Activated T-helper 2 cell treated with anti-CD3 and anti-CD28 coated beads, Interferon-gamma antibody, Interleukin-2, Interleukin-4, amounts not matched to agents 10 μg/mL and 5 μg/mL and 100 μg/mL, durations not matched to agents 14 hours and 24 hours and 36 hours (primary cell): Measurements from ENCODE around the gene MT4. TPM values are rescaled to one million over a fixed set of nuclear protein-coding genes. Genes with fewer than 3 reads are reported as not detected.
A peak's percentile ranks its signal among the peaks of the same experiment; 100 is the strongest.

Source experiments
- DNase-seq: peaks from one replicate; pipeline ENCODE4 v3.0.0; 2021; ENCODE audit warnings: low spot score
- H3K27ac Mint-ChIP-seq: one replicate; pipeline ENCODE4 v1.8.0; 2021; ENCODE audit warnings: mixed read lengths
- H3K27me3 Mint-ChIP-seq: one replicate; pipeline ENCODE4 v1.8.0; 2021; ENCODE audit warnings: low read depth, mixed read lengths
- H3K36me3 Mint-ChIP-seq: one replicate; pipeline ENCODE4 v1.8.0; 2021; ENCODE audit warnings: low read depth, mixed read lengths
- H3K4me1 Mint-ChIP-seq: one replicate; pipeline ENCODE4 v1.8.0; 2021; ENCODE audit warnings: low read depth, mixed read lengths
- H3K4me3 Mint-ChIP-seq: one replicate; pipeline ENCODE4 v1.8.0; 2021; ENCODE audit warnings: low read depth, mild to moderate bottlenecking, moderate library complexity, mixed read lengths
- H3K9me3 Mint-ChIP-seq: one replicate; pipeline ENCODE4 v1.8.0; 2021; ENCODE audit warnings: mixed read lengths
- intact Hi-C: fragments of 100-400 bp; cut with micrococcal nuclease; formaldehyde crosslinking; loops from one replicate; pipeline ENCODE4 v1.15.1; 2023
- total RNA-seq: library from RNA; stranded (reverse); gene quantifications from 2 replicates; pipeline ENCODE4 v1.2.3, GENCODE V29; 2022

The MT4 gene
- not detected in 2 replicates for total RNA-seq

DNA sequence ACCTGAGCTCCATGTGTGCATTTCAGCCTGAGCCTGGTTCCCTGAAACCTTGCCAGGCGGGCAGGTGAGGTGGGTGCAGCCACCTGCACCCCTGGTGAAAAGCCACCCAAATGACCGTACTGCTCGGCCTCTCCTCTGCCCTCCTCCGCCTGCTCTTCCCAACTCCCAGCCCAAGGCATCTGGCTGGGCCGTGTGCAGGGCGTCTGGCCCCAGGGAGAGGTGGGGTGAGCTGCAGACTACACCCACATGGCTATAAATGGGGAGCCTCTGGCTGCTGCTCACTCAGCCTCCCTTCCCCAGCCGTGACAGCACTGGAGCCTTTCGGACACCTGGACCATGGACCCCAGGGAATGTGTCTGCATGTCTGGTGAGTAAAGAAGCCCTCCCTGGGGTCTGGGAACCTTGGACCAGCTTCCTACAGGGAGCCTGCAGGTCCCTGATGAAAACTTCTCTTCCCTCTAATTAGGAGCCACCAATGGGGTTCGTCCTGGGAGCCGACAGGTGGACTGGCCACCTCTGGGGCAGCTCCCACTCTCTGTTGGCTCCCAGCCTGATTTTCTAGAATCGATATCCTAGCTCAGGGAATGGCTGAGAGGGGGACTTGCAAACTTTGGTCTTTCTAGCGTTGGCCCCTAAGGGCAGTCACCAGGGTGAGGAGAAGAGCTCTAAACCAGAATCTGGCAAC is at the start of gene MT4:
Gene MT4 (plus strand): TSS at position 281 of the 685 bp plus-strand sequence. CDS start 56 bp downstream, at position 337.
- intact Hi-C loops = no loop called here
- Mint-ChIP-seq H3K36me3 (no peaks in the 10 kb centered on the region), H3K27me3 (peaks cover 19% of the 10 kb centered on the region), H3K4me3 (no peak within 1 kb of the TSS), H3K27ac (no peak within 1 kb of the TSS), H3K4me1 (peaks cover 2% of the 10 kb centered on the region), H3K9me3 (no peaks in the 10 kb centered on the region)
- no peak for DNase-seq

DNA sequence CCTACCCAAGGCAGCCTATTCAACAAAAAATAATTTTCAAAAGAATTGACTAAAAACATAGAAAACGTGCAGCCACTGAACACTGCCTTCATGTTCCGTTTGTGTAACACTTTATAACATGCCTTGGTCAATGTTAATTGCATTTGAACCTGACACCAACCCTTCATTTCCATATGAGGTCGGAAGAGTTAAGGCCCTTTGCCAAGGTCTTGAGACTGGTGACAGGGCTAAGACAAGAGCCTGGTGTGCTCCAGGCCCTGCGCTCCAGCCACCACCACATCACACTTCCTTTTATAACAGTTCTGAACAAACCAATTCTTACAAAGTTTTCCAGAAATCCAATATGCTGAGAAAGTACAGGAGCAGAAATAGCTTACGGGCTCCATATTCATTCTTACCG is 49.2 kb upstream of the MT4 start:
- DNase-seq = no peak
- no peaks in the 10 kb centered on the region for H3K9me3 Mint-ChIP-seq
- H3K27me3 Mint-ChIP-seq = no peaks in the 10 kb centered on the region
- peaks cover 7% of the 10 kb centered on the region for H3K4me1 Mint-ChIP-seq
- H3K27ac Mint-ChIP-seq = no peak overlapping the region
- no peak overlapping the region for H3K4me3 Mint-ChIP-seq
- intact Hi-C loops = loop anchor here (2.0 kb wide), 1 partner anchor 187 kb away; no protein-coding TSS in a partner anchor
- peaks cover 3% of the 10 kb centered on the region for H3K36me3 Mint-ChIP-seq

DNA sequence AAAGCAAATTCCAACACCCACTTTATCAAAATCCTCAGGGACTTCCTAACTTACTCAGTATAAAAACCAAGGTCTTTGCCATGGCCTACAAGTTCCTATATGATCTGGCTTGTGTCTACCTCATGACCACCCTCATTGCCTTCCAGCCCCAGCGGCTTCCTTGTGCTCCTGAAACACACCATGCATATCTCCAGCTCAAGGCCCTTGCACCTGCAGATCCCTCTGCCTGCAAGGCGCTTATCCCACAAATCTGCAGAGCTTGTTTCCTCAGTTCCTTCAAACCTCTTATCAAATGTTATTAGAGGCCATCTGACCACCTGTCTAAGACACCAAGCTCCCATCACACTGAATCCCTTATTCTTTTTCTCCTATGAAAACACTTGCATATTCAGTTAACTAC is 47.7 kb upstream of the MT4 start:
- Mint-ChIP-seq H3K4me3 (no peak overlapping the region), H3K36me3 (no peaks in the 10 kb centered on the region), H3K27ac (no peak overlapping the region), H3K4me1 (peaks cover 8% of the 10 kb centered on the region), H3K27me3 (no peaks in the 10 kb centered on the region), H3K9me3 (no peaks in the 10 kb centered on the region)
- intact Hi-C loops = no loop called here
- DNase-seq = no peak

DNA sequence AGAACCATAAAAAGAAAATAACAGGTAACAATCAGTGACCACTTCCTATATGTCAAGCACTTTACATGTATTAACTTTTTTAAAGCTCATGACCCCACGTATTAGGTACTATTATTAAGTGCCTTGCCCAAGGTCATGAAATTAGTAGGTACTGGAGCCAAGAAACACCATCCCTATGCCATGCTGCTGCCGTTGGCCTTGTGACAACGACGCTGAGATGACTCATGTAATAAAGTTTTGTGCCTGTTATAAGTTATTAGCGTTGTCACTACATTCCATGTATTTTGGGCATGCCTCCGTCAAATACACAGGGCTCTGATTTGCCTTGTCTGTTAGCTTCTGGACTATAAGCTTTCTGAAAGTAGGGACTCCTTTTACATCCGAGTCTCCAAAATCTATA is 46.4 kb upstream of the MT4 start:
- peaks cover 8% of the 10 kb centered on the region for H3K4me1 Mint-ChIP-seq
- no peaks in the 10 kb centered on the region for H3K36me3 Mint-ChIP-seq
- no peaks in the 10 kb centered on the region for H3K27me3 Mint-ChIP-seq
- H3K4me3 Mint-ChIP-seq = peak overlapping the region; percentile 79
- no peak for DNase-seq
- H3K9me3 Mint-ChIP-seq = no peaks in the 10 kb centered on the region
- intact Hi-C loops = no loop called here
- H3K27ac Mint-ChIP-seq = no peak overlapping the region

DNA sequence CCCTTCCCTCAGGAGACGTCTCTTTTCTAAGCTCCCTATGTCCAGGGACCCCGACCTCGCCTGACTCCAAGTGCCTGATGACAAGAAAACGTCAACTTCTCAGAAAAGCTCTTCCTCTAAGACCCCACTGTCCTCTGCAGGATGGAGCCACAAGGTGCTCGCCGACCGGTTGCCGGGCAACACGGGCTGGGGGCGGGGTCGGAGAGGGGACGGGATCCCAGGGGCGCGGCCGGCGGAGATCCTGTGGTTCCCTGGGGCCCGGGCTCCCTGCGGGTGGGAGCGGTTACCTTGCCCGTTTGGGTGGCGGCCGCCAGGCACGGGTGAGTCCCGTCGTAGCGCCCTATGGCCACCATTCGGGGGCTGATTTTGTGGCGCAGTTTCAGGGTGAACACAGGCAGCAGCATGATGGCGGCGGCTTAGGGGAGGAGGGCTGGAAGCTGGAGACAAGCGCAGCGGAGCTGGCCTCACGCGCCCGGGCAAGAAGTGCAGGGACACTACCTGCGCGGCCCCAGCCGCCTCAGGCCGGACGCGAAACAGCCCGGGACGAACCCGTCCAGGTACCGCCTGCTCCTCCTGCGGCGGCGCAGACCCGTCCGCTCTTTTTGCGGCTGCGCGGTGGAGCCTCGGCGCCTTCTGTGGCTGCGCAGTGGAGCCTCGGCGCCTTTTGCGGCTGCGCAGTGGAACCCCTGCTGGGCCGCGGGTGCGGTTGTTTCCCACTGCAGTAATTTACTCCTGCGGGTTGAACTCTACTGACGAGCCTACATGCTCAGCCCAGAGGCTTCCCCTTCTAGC is 45.2 kb upstream of the MT4 start, which contains the start of gene BBS2:
Gene BBS2 (minus strand): TSS at position 566 of the 792 bp plus-strand sequence. CDS start 162 bp downstream, at position 404.
- H3K4me1 Mint-ChIP-seq = peaks cover 8% of the 10 kb centered on the region
- DNase-seq = peak; percentile 86
- peak within 1 kb of the TSS; percentile 50 for H3K27ac Mint-ChIP-seq
- H3K36me3 Mint-ChIP-seq = no peaks in the 10 kb centered on the region
- intact Hi-C loops = loop anchor here (5.0 kb wide), 1 partner anchor 67 kb away; the partner anchor contains the start of genes NUDT21 and OGFOD1
- no peaks in the 10 kb centered on the region for H3K9me3 Mint-ChIP-seq
- peak within 1 kb of the TSS; percentile 79 for H3K4me3 Mint-ChIP-seq
- no peaks in the 10 kb centered on the region for H3K27me3 Mint-ChIP-seq

DNA sequence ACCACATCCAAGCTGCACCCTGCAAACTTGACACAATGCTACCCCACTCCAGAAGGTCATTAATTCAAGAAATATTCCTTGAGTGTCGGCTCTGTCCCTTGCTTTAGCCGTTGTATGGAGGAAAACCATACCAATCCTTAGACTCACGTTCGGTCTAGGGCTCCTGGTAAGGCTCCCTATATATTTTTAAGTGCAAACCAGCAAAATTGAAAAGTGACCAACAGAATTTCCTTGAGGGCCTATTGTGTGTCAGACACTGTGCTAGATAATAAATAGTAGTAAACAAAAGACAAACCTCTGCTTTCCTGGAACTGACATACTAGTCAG is 44.7 kb upstream of the MT4 start:
- intact Hi-C loops = loop anchor here (5.0 kb wide), 1 partner anchor 68 kb away; the partner anchor contains the start of genes NUDT21 and OGFOD1
- Mint-ChIP-seq H3K27ac (peak overlapping the region; percentile 50), H3K4me3 (peak overlapping the region; percentile 79), H3K9me3 (no peaks in the 10 kb centered on the region), H3K4me1 (peaks cover 8% of the 10 kb centered on the region), H3K36me3 (no peaks in the 10 kb centered on the region), H3K27me3 (no peaks in the 10 kb centered on the region)
- no peak for DNase-seq

DNA sequence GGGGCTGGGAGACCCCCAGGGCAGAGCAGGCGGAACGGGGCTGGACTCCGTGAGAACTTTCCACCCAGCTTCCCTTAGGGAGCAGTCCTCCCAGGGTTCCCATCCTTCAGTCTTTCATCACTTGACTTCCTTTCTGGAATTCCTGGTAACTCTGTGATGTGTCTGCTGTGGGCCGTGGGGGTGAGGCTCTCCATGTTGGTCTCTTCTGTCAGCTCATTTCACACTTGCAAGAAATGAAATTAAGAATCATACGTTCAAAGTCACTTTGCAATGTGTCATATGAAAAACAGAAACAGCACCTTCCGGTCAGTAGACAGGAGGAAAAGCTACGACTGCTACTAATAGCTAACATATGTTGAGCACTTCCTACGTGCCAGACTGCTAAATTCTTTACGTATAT is 39.6 kb upstream of the MT4 start:
- no peak overlapping the region for H3K27ac Mint-ChIP-seq
- no peak for DNase-seq
- peaks cover 17% of the 10 kb centered on the region for H3K27me3 Mint-ChIP-seq
- no peak overlapping the region for H3K4me3 Mint-ChIP-seq
- H3K4me1 Mint-ChIP-seq = peaks cover 5% of the 10 kb centered on the region
- no peaks in the 10 kb centered on the region for H3K36me3 Mint-ChIP-seq
- no peaks in the 10 kb centered on the region for H3K9me3 Mint-ChIP-seq
- intact Hi-C loops = no loop called here

DNA sequence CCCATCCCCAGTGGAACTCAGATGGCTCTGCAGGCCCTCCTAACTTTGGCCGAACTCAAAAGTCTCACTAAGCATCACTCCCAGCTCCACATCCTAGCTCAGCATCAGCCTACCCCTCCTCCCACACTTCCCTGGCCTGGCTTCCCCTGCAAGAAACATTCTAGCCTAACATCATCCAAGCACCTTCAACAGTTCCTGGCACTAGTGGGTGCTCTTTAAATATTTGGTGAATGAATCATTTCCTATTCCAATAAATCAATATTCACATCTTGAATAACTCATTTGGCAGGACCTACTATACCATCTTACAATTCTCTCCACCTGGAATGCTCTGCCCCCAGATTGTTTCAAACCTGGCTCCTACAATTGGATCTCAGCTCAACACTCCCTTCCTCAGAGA is 34.0 kb upstream of the MT4 start:
- DNase-seq = no peak
- Mint-ChIP-seq H3K9me3 (no peaks in the 10 kb centered on the region), H3K4me3 (no peak overlapping the region), H3K27me3 (peaks cover 31% of the 10 kb centered on the region), H3K27ac (no peak overlapping the region), H3K36me3 (no peaks in the 10 kb centered on the region), H3K4me1 (no peaks in the 10 kb centered on the region)
- intact Hi-C loops = no loop called here

DNA sequence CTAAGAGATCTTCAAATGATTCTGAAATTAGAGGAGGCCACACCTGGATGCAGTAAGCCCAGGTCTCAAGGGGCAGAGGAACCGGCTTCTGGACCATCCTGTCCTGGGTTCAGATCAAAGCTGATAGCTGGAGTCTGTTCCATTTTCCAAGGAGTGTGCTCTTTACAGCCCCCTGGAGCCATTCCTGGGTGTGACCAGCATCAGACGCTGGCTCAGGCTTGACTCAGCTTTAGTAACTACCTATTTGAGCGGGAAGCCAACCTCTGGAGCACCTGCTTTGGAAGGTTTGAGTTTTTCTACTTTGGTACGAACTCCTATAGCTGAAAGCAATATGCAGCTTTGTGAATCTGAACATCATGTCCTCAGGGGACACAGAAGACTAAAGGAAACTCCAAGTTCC is 32.2 kb upstream of the MT4 start:
- Mint-ChIP-seq H3K36me3 (no peaks in the 10 kb centered on the region), H3K9me3 (no peaks in the 10 kb centered on the region), H3K4me3 (no peak overlapping the region), H3K27me3 (peaks cover 22% of the 10 kb centered on the region), H3K4me1 (no peaks in the 10 kb centered on the region), H3K27ac (no peak overlapping the region)
- intact Hi-C loops = no loop called here
- DNase-seq = no peak

DNA sequence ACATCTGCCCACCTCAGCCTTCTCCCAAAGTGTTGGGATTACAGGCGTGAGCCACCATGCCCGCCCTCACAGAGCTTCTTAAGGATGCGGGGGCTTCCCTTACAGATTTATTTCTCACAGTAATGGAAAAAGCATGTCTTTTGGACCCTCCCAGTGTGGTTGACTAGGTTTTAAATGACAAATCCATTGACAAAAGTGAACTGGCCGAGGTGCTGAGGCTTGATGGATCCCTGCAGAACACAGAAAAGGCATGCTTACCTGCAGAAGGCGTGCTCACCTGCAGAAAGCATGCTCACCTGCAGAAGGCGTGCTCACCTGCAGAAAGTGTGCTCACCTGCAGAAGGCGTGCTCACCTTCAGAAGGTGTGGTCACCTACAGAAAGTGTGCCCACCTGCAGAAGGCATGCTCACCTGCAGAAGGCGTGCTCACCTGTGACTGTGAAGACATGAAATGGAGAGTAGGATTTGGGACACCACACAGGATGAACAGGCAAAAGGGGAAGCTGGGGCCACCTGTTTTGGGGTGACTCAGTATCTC is 30.0 kb upstream of the MT4 start:
- no peak for DNase-seq
- intact Hi-C loops = no loop called here
- Mint-ChIP-seq H3K36me3 (no peaks in the 10 kb centered on the region), H3K4me1 (no peaks in the 10 kb centered on the region), H3K9me3 (no peaks in the 10 kb centered on the region), H3K4me3 (no peak overlapping the region), H3K27ac (no peak overlapping the region), H3K27me3 (peaks cover 19% of the 10 kb centered on the region)

DNA sequence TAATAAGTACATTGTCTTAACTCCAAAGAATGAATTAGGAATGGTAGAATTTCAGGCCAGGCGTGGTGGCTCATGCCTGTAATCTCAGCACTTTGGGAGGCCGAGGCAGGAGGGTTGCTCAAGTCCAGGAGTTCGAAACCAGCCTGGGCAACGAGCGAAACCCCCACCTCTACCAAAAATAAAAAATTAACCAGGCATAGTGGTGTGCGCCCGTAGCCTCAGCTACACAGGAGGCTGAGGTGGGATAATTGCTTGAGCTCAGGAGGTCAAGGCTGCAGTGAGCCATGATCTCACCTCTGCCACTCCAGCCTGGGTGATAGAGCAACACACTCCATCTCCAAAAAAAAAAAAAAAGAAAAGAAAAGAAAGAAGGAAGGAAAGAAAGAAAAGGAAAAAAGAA is 26.5 kb upstream of the MT4 start:
- no peaks in the 10 kb centered on the region for H3K4me1 Mint-ChIP-seq
- DNase-seq = no peak
- no peaks in the 10 kb centered on the region for H3K36me3 Mint-ChIP-seq
- no peak overlapping the region for H3K27ac Mint-ChIP-seq
- H3K27me3 Mint-ChIP-seq = peaks cover 13% of the 10 kb centered on the region
- H3K9me3 Mint-ChIP-seq = no peaks in the 10 kb centered on the region
- intact Hi-C loops = no loop called here
- no peak overlapping the region for H3K4me3 Mint-ChIP-seq

DNA sequence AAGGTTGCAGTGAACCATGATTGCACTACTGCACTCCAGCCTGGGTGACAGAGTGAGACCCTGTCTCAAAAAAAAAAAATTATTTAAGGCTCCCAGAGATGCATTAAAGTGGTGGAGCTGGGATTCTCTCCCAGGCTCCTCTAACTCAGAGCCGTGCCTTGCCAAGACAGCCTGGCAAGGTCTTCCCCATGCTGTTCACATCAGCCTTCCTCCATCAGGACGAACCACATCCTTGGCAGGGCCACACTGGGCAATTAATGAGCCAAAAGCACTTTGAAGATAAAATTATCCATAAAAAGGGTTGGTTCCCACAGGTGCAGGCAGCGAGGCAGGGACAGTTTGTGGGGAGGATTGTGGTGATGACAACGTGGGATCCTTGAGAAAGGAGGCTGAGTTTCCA is 25.2 kb upstream of the MT4 start:
- intact Hi-C loops = no loop called here
- no peaks in the 10 kb centered on the region for H3K4me1 Mint-ChIP-seq
- H3K9me3 Mint-ChIP-seq = no peaks in the 10 kb centered on the region
- no peak for DNase-seq
- H3K36me3 Mint-ChIP-seq = no peaks in the 10 kb centered on the region
- H3K27me3 Mint-ChIP-seq = peaks cover 13% of the 10 kb centered on the region
- H3K27ac Mint-ChIP-seq = no peak overlapping the region
- H3K4me3 Mint-ChIP-seq = no peak overlapping the region

DNA sequence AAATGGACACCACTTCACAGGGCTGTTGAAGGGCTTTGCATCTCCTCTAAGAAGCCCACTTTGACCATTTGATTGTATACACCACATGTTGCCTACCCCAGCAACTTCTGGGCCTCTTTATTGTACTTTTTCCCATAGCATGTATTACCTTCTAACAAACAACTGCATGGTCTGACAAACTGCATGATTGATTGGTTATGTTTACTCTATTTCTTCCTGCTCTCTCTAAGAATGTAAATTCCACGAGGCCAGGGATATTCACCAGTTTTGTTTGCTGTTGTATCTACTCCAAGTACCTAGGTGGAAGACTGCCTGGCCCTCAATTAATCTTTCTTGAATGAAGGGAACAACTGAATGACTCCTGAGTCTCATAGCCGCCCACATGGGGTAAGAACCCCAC is 22.8 kb upstream of the MT4 start:
- H3K27me3 Mint-ChIP-seq = peaks cover 14% of the 10 kb centered on the region
- no peaks in the 10 kb centered on the region for H3K4me1 Mint-ChIP-seq
- H3K27ac Mint-ChIP-seq = no peak overlapping the region
- no peak for DNase-seq
- H3K4me3 Mint-ChIP-seq = no peak overlapping the region
- intact Hi-C loops = no loop called here
- no peaks in the 10 kb centered on the region for H3K36me3 Mint-ChIP-seq
- H3K9me3 Mint-ChIP-seq = no peaks in the 10 kb centered on the region
